ENCODE results near the gene RAB3A.

DNA sequence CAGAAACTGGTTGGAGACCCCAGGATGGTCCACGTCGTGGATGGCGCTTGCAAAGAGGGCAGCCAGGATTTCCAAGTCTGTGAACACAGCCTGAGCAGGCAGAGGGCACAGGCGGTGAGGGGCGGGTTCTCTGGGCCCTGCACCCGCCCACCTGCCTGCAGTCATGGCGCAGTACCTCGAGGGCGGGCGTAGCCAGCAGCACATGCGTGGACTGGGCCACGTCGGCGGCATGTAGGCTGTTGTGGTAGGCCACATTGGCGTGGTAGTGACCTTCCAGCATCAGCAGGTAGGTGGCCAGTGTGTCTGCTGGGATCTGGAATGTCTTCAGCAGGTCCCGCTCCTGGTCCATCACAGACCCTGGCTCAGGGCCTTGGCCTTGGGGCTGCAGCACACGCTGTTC is 14.3 kb upstream of the RAB3A start:
- TF ChIP-seq, protein P1, sequence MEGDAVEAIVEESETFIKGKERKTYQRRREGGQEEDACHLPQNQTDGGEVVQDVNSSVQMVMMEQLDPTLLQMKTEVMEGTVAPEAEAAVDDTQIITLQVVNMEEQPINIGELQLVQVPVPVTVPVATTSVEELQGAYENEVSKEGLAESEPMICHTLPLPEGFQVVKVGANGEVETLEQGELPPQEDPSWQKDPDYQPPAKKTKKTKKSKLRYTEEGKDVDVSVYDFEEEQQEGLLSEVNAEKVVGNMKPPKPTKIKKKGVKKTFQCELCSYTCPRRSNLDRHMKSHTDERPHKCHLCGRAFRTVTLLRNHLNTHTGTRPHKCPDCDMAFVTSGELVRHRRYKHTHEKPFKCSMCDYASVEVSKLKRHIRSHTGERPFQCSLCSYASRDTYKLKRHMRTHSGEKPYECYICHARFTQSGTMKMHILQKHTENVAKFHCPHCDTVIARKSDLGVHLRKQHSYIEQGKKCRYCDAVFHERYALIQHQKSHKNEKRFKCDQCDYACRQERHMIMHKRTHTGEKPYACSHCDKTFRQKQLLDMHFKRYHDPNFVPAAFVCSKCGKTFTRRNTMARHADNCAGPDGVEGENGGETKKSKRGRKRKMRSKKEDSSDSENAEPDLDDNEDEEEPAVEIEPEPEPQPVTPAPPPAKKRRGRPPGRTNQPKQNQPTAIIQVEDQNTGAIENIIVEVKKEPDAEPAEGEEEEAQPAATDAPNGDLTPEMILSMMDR (IDR thresholded peaks at IDR 0.05; ENCODE audit: borderline replicate concordance, extremely low read depth, low read length, poor library complexity, severe bottlenecking), result no peak
- TF ChIP-seq EZH2 (IDR thresholded peaks at IDR 0.05; ENCODE audit: borderline replicate concordance, low read depth, low read length, severe bottlenecking), result no peak
